ENCODE results near the gene ANO6. TPM values are rescaled to one million over a fixed set of nuclear protein-coding genes. Genes with fewer than 3 reads are reported as not detected.

Gene ANO6
- total RNA-seq, 1 experiment from 2014 or later = 46.8 TPM

DNA sequence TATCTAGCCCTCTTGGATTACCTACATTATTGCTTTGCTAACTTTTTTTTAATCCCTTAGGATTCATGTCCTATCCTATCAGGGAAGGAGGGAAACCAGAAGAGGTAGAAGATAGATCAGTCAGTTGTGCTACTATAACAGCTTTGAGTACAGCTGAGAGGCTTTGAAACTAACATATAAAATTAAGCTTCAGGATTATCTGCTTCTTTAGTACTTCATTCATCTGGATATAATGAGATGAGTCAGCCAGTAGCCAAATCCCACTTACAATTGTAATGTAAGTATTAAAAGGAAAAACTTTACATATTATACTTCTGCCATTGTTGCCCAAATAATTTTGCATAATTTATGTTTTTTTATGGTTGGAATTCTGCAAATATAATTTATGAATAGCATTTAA, 33.4 kb upstream of the ANO6 start (continued):
- no peak for TF ChIP-seq ZNF416 (CRISPR knock-in tag; IDR thresholded peaks at IDR 0.05)
- no peak for TF ChIP-seq NFATC4 (CRISPR knock-in tag; IDR thresholded peaks at IDR 0.05)
- TF ChIP-seq RELA (CRISPR knock-in tag; IDR thresholded peaks at IDR 0.05; ENCODE audit: borderline replicate concordance) = no peak
- no peak for TF ChIP-seq TEAD4 (CRISPR knock-in tag; IDR thresholded peaks at IDR 0.05)

DNA sequence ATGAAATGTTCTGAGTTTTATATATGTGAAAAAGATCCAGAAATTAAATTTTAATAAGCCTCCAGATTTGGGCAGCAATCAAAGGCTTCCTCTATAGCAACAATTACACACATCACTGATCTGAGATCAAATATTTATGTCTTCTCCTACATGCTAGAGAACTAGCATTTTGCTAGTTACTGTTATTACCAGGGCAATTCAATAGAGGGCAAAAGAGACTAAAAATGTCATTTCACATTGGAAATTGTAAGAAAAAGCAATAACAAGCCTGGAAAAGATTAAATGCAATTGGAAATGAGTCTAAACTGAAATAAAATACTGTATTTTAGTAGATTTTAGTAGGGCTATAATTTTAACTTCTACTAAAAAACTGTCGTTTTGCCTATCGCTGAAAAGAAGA, 32.6 kb upstream of the ANO6 start:
- H3K27ac Mint-ChIP-seq = no peak overlapping the region
- peaks cover 21% of the 10 kb centered on the region for H3K36me3 Mint-ChIP-seq
- no peak for DNase-seq (ENCODE audit: low spot score)
- H3K27me3 Mint-ChIP-seq (ENCODE audit: low read depth) = peaks cover 3% of the 10 kb centered on the region; the same call in 1 of the 2 replicates
- ChIA-PET CTCF (interaction anchor here (0.9 to 1.9 kb wide), 3 partner anchors 13 to 205 kb away, joined by 3 to 11 read pairs (median 3); no protein-coding TSS in a partner anchor), POLR2A (no interaction called here)
- peaks cover 15% of the 10 kb centered on the region for H3K9me3 Mint-ChIP-seq
- no peak overlapping the region for H3K4me3 Mint-ChIP-seq
- TF ChIP-seq SMAD4 (CRISPR knock-in tag; IDR thresholded peaks at IDR 0.05) (no peak), ZNF396 (CRISPR knock-in tag; IDR thresholded peaks at IDR 0.05; ENCODE audit: borderline replicate concordance) (no peak), NFE2L1 (CRISPR knock-in tag; IDR thresholded peaks at IDR 0.05) (no peak), CREM (CRISPR knock-in tag; IDR thresholded peaks at IDR 0.05) (no peak), MXD4 (CRISPR knock-in tag; IDR thresholded peaks at IDR 0.05; ENCODE audit: borderline replicate concordance) (no peak), GTF2I (CRISPR knock-in tag; conservative IDR thresholded peaks at IDR 0.05) (no peak), ZNF232 (CRISPR knock-in tag; IDR thresholded peaks at IDR 0.05) (no peak), RORB (CRISPR knock-in tag; IDR thresholded peaks at IDR 0.05) (no peak), ZNF671 (CRISPR knock-in tag; IDR thresholded peaks at IDR 0.05) (no peak), ZNF219 (CRISPR knock-in tag; IDR thresholded peaks at IDR 0.05; ENCODE audit: borderline replicate concordance) (no peak), CREB1 (CRISPR knock-in tag; IDR thresholded peaks at IDR 0.05) (no peak), ZNF138 (CRISPR knock-in tag; conservative IDR thresholded peaks at IDR 0.05) (no peak)
- TF ChIP-seq, protein P1, sequence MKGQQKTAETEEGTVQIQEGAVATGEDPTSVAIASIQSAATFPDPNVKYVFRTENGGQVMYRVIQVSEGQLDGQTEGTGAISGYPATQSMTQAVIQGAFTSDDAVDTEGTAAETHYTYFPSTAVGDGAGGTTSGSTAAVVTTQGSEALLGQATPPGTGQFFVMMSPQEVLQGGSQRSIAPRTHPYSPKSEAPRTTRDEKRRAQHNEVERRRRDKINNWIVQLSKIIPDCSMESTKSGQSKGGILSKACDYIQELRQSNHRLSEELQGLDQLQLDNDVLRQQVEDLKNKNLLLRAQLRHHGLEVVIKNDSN (CRISPR knock-in tag; IDR thresholded peaks at IDR 0.05) = no peak
- TF ChIP-seq, protein P2, sequence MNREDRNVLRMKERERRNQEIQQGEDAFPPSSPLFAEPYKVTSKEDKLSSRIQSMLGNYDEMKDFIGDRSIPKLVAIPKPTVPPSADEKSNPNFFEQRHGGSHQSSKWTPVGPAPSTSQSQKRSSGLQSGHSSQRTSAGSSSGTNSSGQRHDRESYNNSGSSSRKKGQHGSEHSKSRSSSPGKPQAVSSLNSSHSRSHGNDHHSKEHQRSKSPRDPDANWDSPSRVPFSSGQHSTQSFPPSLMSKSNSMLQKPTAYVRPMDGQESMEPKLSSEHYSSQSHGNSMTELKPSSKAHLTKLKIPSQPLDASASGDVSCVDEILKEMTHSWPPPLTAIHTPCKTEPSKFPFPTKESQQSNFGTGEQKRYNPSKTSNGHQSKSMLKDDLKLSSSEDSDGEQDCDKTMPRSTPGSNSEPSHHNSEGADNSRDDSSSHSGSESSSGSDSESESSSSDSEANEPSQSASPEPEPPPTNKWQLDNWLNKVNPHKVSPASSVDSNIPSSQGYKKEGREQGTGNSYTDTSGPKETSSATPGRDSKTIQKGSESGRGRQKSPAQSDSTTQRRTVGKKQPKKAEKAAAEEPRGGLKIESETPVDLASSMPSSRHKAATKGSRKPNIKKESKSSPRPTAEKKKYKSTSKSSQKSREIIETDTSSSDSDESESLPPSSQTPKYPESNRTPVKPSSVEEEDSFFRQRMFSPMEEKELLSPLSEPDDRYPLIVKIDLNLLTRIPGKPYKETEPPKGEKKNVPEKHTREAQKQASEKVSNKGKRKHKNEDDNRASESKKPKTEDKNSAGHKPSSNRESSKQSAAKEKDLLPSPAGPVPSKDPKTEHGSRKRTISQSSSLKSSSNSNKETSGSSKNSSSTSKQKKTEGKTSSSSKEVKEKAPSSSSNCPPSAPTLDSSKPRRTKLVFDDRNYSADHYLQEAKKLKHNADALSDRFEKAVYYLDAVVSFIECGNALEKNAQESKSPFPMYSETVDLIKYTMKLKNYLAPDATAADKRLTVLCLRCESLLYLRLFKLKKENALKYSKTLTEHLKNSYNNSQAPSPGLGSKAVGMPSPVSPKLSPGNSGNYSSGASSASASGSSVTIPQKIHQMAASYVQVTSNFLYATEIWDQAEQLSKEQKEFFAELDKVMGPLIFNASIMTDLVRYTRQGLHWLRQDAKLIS (CRISPR knock-in tag; IDR thresholded peaks at IDR 0.05; ENCODE audit: borderline replicate concordance) = no peak
- TF ChIP-seq, protein P3, sequence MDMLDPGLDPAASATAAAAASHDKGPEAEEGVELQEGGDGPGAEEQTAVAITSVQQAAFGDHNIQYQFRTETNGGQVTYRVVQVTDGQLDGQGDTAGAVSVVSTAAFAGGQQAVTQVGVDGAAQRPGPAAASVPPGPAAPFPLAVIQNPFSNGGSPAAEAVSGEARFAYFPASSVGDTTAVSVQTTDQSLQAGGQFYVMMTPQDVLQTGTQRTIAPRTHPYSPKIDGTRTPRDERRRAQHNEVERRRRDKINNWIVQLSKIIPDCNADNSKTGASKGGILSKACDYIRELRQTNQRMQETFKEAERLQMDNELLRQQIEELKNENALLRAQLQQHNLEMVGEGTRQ (CRISPR knock-in tag; IDR thresholded peaks at IDR 0.05) = no peak
- TF ChIP-seq, protein P4, sequence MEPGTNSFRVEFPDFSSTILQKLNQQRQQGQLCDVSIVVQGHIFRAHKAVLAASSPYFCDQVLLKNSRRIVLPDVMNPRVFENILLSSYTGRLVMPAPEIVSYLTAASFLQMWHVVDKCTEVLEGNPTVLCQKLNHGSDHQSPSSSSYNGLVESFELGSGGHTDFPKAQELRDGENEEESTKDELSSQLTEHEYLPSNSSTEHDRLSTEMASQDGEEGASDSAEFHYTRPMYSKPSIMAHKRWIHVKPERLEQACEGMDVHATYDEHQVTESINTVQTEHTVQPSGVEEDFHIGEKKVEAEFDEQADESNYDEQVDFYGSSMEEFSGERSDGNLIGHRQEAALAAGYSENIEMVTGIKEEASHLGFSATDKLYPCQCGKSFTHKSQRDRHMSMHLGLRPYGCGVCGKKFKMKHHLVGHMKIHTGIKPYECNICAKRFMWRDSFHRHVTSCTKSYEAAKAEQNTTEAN (CRISPR knock-in tag; IDR thresholded peaks at IDR 0.05) = no peak
- TF ChIP-seq, protein P5, sequence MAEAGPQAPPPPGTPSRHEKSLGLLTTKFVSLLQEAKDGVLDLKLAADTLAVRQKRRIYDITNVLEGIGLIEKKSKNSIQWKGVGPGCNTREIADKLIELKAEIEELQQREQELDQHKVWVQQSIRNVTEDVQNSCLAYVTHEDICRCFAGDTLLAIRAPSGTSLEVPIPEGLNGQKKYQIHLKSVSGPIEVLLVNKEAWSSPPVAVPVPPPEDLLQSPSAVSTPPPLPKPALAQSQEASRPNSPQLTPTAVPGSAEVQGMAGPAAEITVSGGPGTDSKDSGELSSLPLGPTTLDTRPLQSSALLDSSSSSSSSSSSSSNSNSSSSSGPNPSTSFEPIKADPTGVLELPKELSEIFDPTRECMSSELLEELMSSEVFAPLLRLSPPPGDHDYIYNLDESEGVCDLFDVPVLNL (CRISPR knock-in tag; IDR thresholded peaks at IDR 0.05; ENCODE audit: borderline replicate concordance, low read depth) = no peak
- TF ChIP-seq, protein P6, sequence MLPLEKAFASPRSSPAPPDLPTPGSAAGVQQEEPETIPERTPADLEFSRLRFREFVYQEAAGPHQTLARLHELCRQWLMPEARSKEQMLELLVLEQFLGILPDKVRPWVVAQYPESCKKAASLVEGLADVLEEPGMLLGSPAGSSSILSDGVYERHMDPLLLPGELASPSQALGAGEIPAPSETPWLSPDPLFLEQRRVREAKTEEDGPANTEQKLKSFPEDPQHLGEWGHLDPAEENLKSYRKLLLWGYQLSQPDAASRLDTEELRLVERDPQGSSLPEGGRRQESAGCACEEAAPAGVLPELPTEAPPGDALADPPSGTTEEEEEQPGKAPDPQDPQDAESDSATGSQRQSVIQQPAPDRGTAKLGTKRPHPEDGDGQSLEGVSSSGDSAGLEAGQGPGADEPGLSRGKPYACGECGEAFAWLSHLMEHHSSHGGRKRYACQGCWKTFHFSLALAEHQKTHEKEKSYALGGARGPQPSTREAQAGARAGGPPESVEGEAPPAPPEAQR (CRISPR knock-in tag; IDR thresholded peaks at IDR 0.05) = no peak
- TF ChIP-seq, protein P7, sequence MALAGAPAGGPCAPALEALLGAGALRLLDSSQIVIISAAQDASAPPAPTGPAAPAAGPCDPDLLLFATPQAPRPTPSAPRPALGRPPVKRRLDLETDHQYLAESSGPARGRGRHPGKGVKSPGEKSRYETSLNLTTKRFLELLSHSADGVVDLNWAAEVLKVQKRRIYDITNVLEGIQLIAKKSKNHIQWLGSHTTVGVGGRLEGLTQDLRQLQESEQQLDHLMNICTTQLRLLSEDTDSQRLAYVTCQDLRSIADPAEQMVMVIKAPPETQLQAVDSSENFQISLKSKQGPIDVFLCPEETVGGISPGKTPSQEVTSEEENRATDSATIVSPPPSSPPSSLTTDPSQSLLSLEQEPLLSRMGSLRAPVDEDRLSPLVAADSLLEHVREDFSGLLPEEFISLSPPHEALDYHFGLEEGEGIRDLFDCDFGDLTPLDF (CRISPR knock-in tag; IDR thresholded peaks at IDR 0.05) = no peak
- H3K4me1 Mint-ChIP-seq = no peaks in the 10 kb centered on the region
- no peak for ATAC-seq

Measured in WTC11 (cell line).